ENCODE data around the gene NLGN1. TPM values are rescaled to one million over a fixed set of nuclear protein-coding genes. Genes with fewer than 3 reads are reported as not detected.

Gene NLGN1
- total and polyA plus RNA-seq, 4 experiments from 2014 or later: not detected

GRCh38 chr3:173970281-173970680, 572.7 kb downstream of the NLGN1 start:
- H3K27me3 ChIP-seq (ENCODE audit: insufficient read depth, low read length): no peaks in the 10 kb centered on the region
- no peaks in the 10 kb centered on the region for H3K4me1 ChIP-seq (ENCODE audit: insufficient read depth, low read length)
- H3K27me3 Mint-ChIP-seq: no peaks in the 10 kb centered on the region
- ChIA-PET POLR2A (ENCODE audit: partially characterized antibody) (no interaction called here), CTCF (ENCODE audit: partially characterized antibody) (no interaction called here)
- no peak overlapping the region for H3K27ac ChIP-seq (ENCODE audit: low read depth, low read length)
- no peaks in the 10 kb centered on the region for H3K9me3 ChIP-seq (ENCODE audit: control insufficient read depth in 1 of 2, low read length in 2 of 2)
- no peak for DNase-seq
- H3K36me3 Mint-ChIP-seq: no peaks in the 10 kb centered on the region
- H3K4me1 Mint-ChIP-seq: no peaks in the 10 kb centered on the region
- intact Hi-C loops (cut with micrococcal nuclease): no loop called here
- peaks cover 0 to 6% (median 0%) of the 10 kb centered on the region in 8 donors for H3K9me3 Mint-ChIP-seq
- H3K27ac Mint-ChIP-seq: no peak overlapping the region
- H3K4me3 ChIP-seq (ENCODE audit: low read length in 2 of 2): no peak overlapping the region
- H3K4me3 Mint-ChIP-seq: no peak overlapping the region
- H3K36me3 ChIP-seq (ENCODE audit: insufficient read depth, low read length): no peaks in the 10 kb centered on the region

- Mint-ChIP-seq H3K9me3 (peaks cover 0 to 4% (median under 1%) of the 10 kb centered on the region in 8 donors), H3K36me3 (no peaks in the 10 kb centered on the region), H3K4me3 (no peak overlapping the region), H3K4me1 (no peaks in the 10 kb centered on the region), H3K27ac (no peak overlapping the region), H3K27me3 (no peaks in the 10 kb centered on the region)
- CTCF ChIA-PET (ENCODE audit: partially characterized antibody): interaction anchor here (0.7 kb wide), 1 partner anchor 29 kb away, joined by 3 read pairs; no protein-coding TSS in a partner anchor
- Histone ChIP-seq H3K36me3 (ENCODE audit: insufficient read depth, low read length) (no peaks in the 10 kb centered on the region), H3K9me3 (ENCODE audit: control insufficient read depth in 1 of 2, low read length in 2 of 2) (no peaks in the 10 kb centered on the region), H3K4me1 (ENCODE audit: insufficient read depth, low read length) (no peaks in the 10 kb centered on the region), H3K27me3 (ENCODE audit: insufficient read depth, low read length) (no peaks in the 10 kb centered on the region), H3K4me3 (ENCODE audit: low read length in 2 of 2) (no peak overlapping the region), H3K27ac (ENCODE audit: low read depth, low read length) (no peak overlapping the region)
- intact Hi-C loops (cut with micrococcal nuclease): no loop called here
- POLR2A ChIA-PET (ENCODE audit: partially characterized antibody): no interaction called here
- DNase-seq: no peak
These were observed 578.7 kb downstream of the NLGN1 start for GRCh38 chr3:173976281-173976680.

- no peaks in the 10 kb centered on the region for H3K36me3 ChIP-seq (ENCODE audit: insufficient read depth, low read length)
- Mint-ChIP-seq H3K4me1 (no peaks in the 10 kb centered on the region), H3K27ac (no peak overlapping the region), H3K4me3 (no peak overlapping the region), H3K9me3 (peaks cover 0 to 3% (median under 1%) of the 10 kb centered on the region in 8 donors), H3K36me3 (no peaks in the 10 kb centered on the region), H3K27me3 (no peaks in the 10 kb centered on the region)
- no peak for DNase-seq
- no peak overlapping the region for H3K4me3 ChIP-seq (ENCODE audit: low read length in 2 of 2)
- H3K9me3 ChIP-seq (ENCODE audit: control insufficient read depth in 1 of 2, low read length in 2 of 2): no peaks in the 10 kb centered on the region
- intact Hi-C loops (cut with micrococcal nuclease): no loop called here
- H3K4me1 ChIP-seq (ENCODE audit: insufficient read depth, low read length): no peaks in the 10 kb centered on the region
- POLR2A ChIA-PET (ENCODE audit: partially characterized antibody): no interaction called here
- CTCF ChIA-PET (ENCODE audit: partially characterized antibody): no interaction called here
- H3K27ac ChIP-seq (ENCODE audit: low read depth, low read length): no peak overlapping the region
- no peaks in the 10 kb centered on the region for H3K27me3 ChIP-seq (ENCODE audit: insufficient read depth, low read length)
These were observed 580.2 kb downstream of the NLGN1 start for GRCh38 chr3:173977747-173978146.

GRCh38 chr3:173983343-173983742, 585.8 kb downstream of the NLGN1 start:
- Mint-ChIP-seq H3K9me3 (peaks cover 0 to 3% (median 0%) of the 10 kb centered on the region in 8 donors), H3K27me3 (no peaks in the 10 kb centered on the region), H3K27ac (no peak overlapping the region), H3K36me3 (no peaks in the 10 kb centered on the region), H3K4me1 (no peaks in the 10 kb centered on the region), H3K4me3 (no peak overlapping the region)
- no peaks in the 10 kb centered on the region for H3K36me3 ChIP-seq (ENCODE audit: insufficient read depth, low read length)
- CTCF ChIA-PET (ENCODE audit: partially characterized antibody): no interaction called here
- no peak overlapping the region for H3K27ac ChIP-seq (ENCODE audit: low read depth, low read length)
- no peak overlapping the region for H3K4me3 ChIP-seq (ENCODE audit: low read length in 2 of 2)
- DNase-seq: no peak
- intact Hi-C loops (cut with micrococcal nuclease): no loop called here
- H3K9me3 ChIP-seq (ENCODE audit: control insufficient read depth in 1 of 2, low read length in 2 of 2): no peaks in the 10 kb centered on the region
- POLR2A ChIA-PET (ENCODE audit: partially characterized antibody): no interaction called here
- H3K27me3 ChIP-seq (ENCODE audit: insufficient read depth, low read length): no peaks in the 10 kb centered on the region
- H3K4me1 ChIP-seq (ENCODE audit: insufficient read depth, low read length): no peaks in the 10 kb centered on the region

GRCh38 chr3:173986861-173987410, 589.4 kb downstream of the NLGN1 start:
- no peak overlapping the region for H3K27ac ChIP-seq (ENCODE audit: low read depth, low read length)
- H3K4me3 ChIP-seq (ENCODE audit: low read length in 2 of 2): no peak overlapping the region
- Mint-ChIP-seq H3K36me3 (no peaks in the 10 kb centered on the region), H3K4me3 (no peak overlapping the region), H3K4me1 (no peaks in the 10 kb centered on the region), H3K9me3 (peaks cover 0 to 11% (median 0%) of the 10 kb centered on the region in 8 donors), H3K27me3 (no peaks in the 10 kb centered on the region), H3K27ac (no peak overlapping the region)
- POLR2A ChIA-PET (ENCODE audit: partially characterized antibody): no interaction called here
- CTCF ChIA-PET (ENCODE audit: partially characterized antibody): no interaction called here
- DNase-seq: no peak
- no peaks in the 10 kb centered on the region for H3K27me3 ChIP-seq (ENCODE audit: insufficient read depth, low read length)
- no peaks in the 10 kb centered on the region for H3K9me3 ChIP-seq (ENCODE audit: control insufficient read depth in 1 of 2, low read length in 2 of 2)
- no peaks in the 10 kb centered on the region for H3K4me1 ChIP-seq (ENCODE audit: insufficient read depth, low read length)
- intact Hi-C loops (cut with micrococcal nuclease): no loop called here
- no peaks in the 10 kb centered on the region for H3K36me3 ChIP-seq (ENCODE audit: insufficient read depth, low read length)

GRCh38 chr3:173988909-173989308, 591.4 kb downstream of the NLGN1 start:
- no peaks in the 10 kb centered on the region for H3K36me3 ChIP-seq (ENCODE audit: insufficient read depth, low read length)
- H3K27ac ChIP-seq (ENCODE audit: low read depth, low read length): no peak overlapping the region
- H3K9me3 ChIP-seq (ENCODE audit: control insufficient read depth in 1 of 2, low read length in 2 of 2): no peaks in the 10 kb centered on the region
- Mint-ChIP-seq H3K9me3 (peaks cover 0 to 9% (median 0%) of the 10 kb centered on the region in 8 donors), H3K4me1 (no peaks in the 10 kb centered on the region), H3K4me3 (no peak overlapping the region), H3K27ac (no peak overlapping the region), H3K27me3 (no peaks in the 10 kb centered on the region), H3K36me3 (no peaks in the 10 kb centered on the region)
- ChIA-PET CTCF (ENCODE audit: partially characterized antibody) (no interaction called here), POLR2A (ENCODE audit: partially characterized antibody) (no interaction called here)
- H3K4me1 ChIP-seq (ENCODE audit: insufficient read depth, low read length): no peaks in the 10 kb centered on the region
- no peaks in the 10 kb centered on the region for H3K27me3 ChIP-seq (ENCODE audit: insufficient read depth, low read length)
- intact Hi-C loops (cut with micrococcal nuclease): no loop called here
- no peak for DNase-seq
- H3K4me3 ChIP-seq (ENCODE audit: low read length in 2 of 2): no peak overlapping the region

- Mint-ChIP-seq H3K27ac (no peak overlapping the region), H3K4me3 (no peak overlapping the region), H3K36me3 (no peaks in the 10 kb centered on the region), H3K9me3 (peaks cover 0 to 8% (median 0%) of the 10 kb centered on the region in 8 donors), H3K27me3 (no peaks in the 10 kb centered on the region), H3K4me1 (no peaks in the 10 kb centered on the region)
- no peaks in the 10 kb centered on the region for H3K36me3 ChIP-seq (ENCODE audit: insufficient read depth, low read length)
- ChIA-PET CTCF (ENCODE audit: partially characterized antibody) (no interaction called here), POLR2A (ENCODE audit: partially characterized antibody) (no interaction called here)
- intact Hi-C loops (cut with micrococcal nuclease): no loop called here
- no peaks in the 10 kb centered on the region for H3K27me3 ChIP-seq (ENCODE audit: insufficient read depth, low read length)
- no peak overlapping the region for H3K27ac ChIP-seq (ENCODE audit: low read depth, low read length)
- DNase-seq: no peak
- H3K9me3 ChIP-seq (ENCODE audit: control insufficient read depth in 1 of 2, low read length in 2 of 2): no peaks in the 10 kb centered on the region
- H3K4me3 ChIP-seq (ENCODE audit: low read length in 2 of 2): no peak overlapping the region
- no peaks in the 10 kb centered on the region for H3K4me1 ChIP-seq (ENCODE audit: insufficient read depth, low read length)
These were observed 594.9 kb downstream of the NLGN1 start for GRCh38 chr3:173992416-173992815.

- Mint-ChIP-seq H3K9me3 (peaks cover 0 to 12% (median 0%) of the 10 kb centered on the region in 8 donors), H3K27me3 (no peaks in the 10 kb centered on the region), H3K27ac (no peak overlapping the region), H3K36me3 (no peaks in the 10 kb centered on the region), H3K4me3 (no peak overlapping the region), H3K4me1 (no peaks in the 10 kb centered on the region)
- intact Hi-C loops (cut with micrococcal nuclease): no loop called here
- H3K9me3 ChIP-seq (ENCODE audit: control insufficient read depth in 1 of 2, low read length in 2 of 2): no peaks in the 10 kb centered on the region
- CTCF ChIA-PET (ENCODE audit: partially characterized antibody): no interaction called here
- no peak for DNase-seq
- H3K27me3 ChIP-seq (ENCODE audit: insufficient read depth, low read length): no peaks in the 10 kb centered on the region
- POLR2A ChIA-PET (ENCODE audit: partially characterized antibody): no interaction called here
- H3K4me3 ChIP-seq (ENCODE audit: low read length in 2 of 2): no peak overlapping the region
- H3K27ac ChIP-seq (ENCODE audit: low read depth, low read length): no peak overlapping the region
- no peaks in the 10 kb centered on the region for H3K36me3 ChIP-seq (ENCODE audit: insufficient read depth, low read length)
- H3K4me1 ChIP-seq (ENCODE audit: insufficient read depth, low read length): no peaks in the 10 kb centered on the region
These were observed 595.8 kb downstream of the NLGN1 start for GRCh38 chr3:173993299-173993698.
